Transverse colon (tissue), 4 donors: Measurements from ENCODE around the gene FMO3.

Source experiments
- CTCF ChIP-seq, 5 experiments: fragments of 200-600 bp in 3 of 5; fragments of 450-650 bp in 2 of 5; sonication (generic) in 3 of 5; IDR thresholded peaks; 1 replicate in 2 of 5; 2 replicates in 3 of 5; pipeline ENCODE4 v1.5.1; 2016 to 2017; ENCODE audit warnings: antibody characterized with exemption in 5 of 5, inconsistent platforms in 3 of 5, mild to moderate bottlenecking in 2 of 5, moderate library complexity in 1 of 5
- POLR2A ChIP-seq: fragments of 450-650 bp; IDR thresholded peaks from one replicate; pipeline ENCODE4 v1.6.1; 2016; ENCODE audit warnings: antibody characterized with exemption, mild to moderate bottlenecking, moderate library complexity
- POLR2AphosphoS5 ChIP-seq, 3 donors: sonication (generic); formaldehyde crosslinking; IDR thresholded peaks; one replicate each; pipeline ENCODE4 v1.6.1; 2016; ENCODE audit warnings: antibody characterized with exemption in 3 of 3

GRCh38 chr1:171048014-171048413 is 42.7 kb upstream of the FMO3 start:
- TF ChIP-seq CTCF (IDR thresholded peaks at IDR 0.05) (no peak), POLR2A (no peak), POLR2AphosphoS5 (IDR thresholded peaks at IDR 0.05) (no peak)
